ENCODE results near the gene FES.
"Not testable (repeated sequence)": the region's sequence is repeated elsewhere in the genome, so short reads cannot be mapped to it uniquely, and the experiment has no call there.

The FES gene

GRCh38 chr15:90891346-90891949 is 7.1 kb downstream of the FES start:
- no peak for DNase-seq (ENCODE audit: low read depth in 2 of 2)

GRCh38 chr15:90892023-90892422 is 7.7 kb downstream of the FES start:
- DNase-seq (ENCODE audit: low read depth in 2 of 2), result no peak

GRCh38 chr15:90892498-90893174 is 8.3 kb downstream of the FES start:
- DNase-seq (ENCODE audit: low read depth in 2 of 2), result no peak

GRCh38 chr15:90893175-90894090 is 9.1 kb downstream of the FES start:
- no peak for DNase-seq (ENCODE audit: low read depth in 2 of 2)

DNA sequence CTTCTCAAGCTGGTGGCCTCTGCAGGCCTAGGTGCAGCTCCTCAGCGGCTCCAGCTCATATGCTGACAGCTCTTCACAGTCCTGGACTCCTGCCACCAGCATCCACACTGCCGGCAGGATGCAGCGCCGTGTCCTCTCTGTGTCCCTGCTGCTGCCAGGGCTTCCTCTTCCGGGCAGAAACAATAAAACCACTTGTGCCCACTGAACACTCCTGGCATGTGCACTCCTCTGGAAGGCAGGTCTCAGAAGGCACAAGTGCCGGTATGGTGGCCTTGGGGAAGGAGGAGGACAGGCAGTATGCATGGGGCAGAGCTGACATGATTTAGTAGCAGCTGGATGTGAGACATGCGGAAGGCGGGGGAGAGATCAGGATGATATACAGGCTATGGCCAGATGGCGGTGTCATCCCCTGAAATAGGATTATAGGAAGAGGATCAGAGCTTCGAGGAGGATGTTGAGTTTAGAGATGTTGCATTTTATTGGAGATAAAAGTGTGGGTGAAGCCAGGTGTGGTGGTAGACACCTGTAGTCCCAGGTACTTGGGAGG is 11.3 kb downstream of the FES start:
- DNase-seq (ENCODE audit: low read depth in 2 of 2), result no peak

GRCh38 chr15:90897131-90897655 is 12.9 kb downstream of the FES start:
- DNase-seq (ENCODE audit: low read depth in 2 of 2), result not testable (repeated sequence)

DNA sequence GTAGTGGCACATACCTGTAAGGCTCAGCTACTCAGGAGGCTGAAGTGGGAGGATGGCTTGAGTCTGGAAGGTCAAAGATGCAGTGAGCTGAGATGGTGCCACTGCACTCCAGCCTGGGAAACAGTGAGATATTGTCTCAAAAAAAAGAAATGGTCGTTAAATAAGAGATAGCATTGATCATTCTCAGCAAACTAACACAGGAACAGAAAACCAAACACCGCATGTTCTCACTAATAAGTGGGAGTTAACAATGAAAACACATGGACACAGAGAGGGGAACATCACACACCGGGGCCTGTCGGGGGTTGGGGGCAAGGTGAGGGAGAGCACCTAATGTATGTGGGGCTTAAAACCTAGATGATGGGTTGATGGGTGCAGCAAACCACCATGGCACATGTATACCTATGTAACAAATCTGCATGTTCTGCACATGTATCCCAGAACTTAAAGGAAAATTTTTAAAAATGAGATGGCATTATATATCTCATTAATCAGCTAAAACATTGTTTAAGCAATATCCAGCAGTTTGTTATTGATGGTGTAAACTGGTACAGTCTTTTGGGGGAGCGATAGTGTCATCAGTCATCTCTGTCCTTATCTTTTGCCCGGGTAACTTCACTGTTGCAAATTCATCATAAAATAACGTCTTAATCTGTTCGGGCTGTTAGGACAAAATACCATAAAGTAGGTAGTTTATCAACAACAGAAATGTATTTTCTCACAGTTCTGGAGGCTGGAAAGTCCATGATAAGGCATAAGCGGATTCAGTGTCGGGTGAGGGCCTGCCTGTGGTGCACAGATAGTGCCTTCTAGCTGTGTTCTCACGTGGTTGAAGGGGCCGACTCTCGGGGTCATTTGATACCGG is 17.1 kb downstream of the FES start:
- no peak for DNase-seq (ENCODE audit: low read depth in 2 of 2)

DNA sequence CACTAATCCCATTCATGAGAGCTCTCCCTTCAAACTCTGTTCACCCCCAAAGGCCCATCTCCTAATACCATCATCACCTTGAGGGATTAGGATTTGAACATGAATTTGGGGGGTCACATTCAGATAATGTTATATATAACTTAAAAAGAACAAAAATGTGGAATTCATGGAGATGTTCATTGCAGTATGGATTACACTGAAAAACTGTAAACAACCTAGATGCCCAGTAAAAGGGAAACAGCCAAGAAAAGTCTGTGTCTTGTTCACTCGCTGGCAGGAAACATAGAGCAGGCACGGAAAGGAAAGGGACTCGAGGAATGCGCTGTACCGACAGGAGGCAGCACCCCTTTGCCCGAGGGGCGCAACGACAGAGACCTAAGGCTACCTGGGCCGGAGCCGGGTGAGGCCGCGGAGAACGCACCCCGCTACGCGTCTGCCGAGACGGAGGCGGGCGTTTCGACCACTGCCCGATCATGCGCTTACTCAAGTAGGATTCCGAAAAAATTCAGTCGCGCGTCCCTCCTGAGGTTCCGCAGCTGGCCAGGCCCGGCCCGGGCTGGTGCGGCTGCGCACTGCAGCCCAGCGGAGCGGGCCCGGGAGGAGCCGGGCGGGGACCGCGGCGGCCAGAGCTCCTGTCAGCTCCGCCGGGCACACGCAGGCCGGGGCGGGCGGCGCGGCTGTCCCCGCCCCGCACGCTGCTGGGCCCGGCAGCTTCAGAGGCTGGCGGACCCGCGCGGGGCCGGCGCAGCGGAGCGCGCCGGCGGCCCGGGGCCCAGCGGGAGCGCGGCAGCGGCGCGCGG is 17.9 kb downstream of the FES start:
- peak; percentile 48 to 62 for DNase-seq (ENCODE audit: low read depth in 2 of 2)

- peak; percentile 73 to 74 for DNase-seq (ENCODE audit: low read depth in 2 of 2)
Measured at GRCh38 chr15:90902840-90903732, 18.8 kb downstream of the FES start, which contains the start of gene MAN2A2. TSS of gene MAN2A2 (plus strand) at chr15:90903302. CDS start at chr15:90904208, 906 bp downstream.

- DNase-seq (ENCODE audit: low read depth in 2 of 2), result no peak
Measured at GRCh38 chr15:90903733-90904536, 19.6 kb downstream of the FES start.

- no peak for DNase-seq (ENCODE audit: low read depth in 2 of 2)
Measured at GRCh38 chr15:90904746-90905145, 20.4 kb downstream of the FES start.

DNA sequence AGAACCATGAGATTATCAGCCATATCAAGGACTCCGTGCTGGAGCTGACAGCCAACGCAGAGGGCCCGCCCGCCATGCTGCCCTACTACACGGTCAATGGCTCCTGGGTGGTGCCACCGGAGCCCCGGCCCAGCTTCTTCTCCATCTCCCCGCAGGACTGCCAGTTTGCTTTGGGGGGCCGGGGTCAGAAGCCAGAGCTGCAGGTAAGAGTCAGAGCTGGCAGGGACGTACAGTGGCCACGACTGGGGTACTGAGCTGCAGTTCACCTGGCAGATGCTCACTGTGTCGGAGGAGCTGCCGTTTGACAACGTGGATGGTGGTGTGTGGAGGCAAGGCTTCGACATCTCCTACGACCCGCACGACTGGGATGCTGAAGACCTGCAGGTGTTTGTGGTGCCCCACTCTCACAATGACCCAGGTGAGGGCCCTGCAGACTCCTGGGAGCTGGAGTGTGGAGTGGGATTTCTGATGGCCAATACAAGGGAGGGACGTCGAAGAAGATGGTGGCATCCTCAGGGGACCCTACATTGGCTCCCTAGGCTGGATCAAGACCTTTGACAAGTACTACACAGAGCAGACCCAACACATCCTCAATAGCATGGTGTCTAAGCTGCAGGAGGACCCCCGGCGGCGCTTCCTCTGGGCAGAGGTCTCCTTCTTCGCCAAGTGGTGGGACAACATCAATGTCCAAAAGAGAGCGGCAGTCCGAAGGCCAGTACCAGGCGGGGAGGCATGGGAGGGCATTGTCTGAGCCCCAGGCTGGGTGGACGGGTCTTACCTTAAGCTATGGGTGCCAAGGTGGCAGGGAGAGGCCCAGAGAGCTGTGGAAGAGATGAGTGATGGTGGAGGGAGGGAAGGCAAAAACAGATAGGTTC is 21.2 kb downstream of the FES start:
- DNase-seq (ENCODE audit: low read depth in 2 of 2), result no peak

- DNase-seq (ENCODE audit: low read depth in 2 of 2), result no peak
Measured at GRCh38 chr15:90906181-90906849, 22.0 kb downstream of the FES start.

DNA sequence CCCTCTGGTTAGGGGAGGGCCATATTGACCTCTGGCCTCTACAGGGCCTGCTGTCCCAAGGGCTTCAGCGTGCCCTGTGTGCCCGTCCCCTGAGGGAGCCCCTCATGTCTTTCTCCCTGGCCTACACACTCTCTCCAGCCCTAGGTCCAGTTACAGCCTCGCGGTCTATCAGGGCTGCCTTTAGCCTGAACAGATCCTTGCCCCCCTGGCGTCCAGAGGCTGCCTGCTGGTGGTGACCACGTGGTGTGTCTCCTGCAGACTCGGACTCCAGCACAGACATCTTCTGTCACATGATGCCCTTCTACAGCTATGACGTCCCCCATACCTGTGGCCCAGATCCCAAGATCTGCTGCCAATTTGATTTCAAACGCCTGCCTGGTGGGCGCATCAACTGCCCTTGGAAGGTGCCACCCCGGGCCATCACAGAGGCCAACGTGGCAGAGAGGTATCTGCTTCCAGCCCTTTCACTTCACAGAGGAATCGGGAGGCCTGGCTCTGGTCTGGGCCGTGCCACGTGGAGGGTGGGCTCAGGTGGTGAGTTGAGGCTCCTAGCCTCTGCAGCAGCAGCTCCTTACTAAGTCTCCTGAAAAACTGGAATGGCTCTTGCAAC is 22.9 kb downstream of the FES start:
- no peak for DNase-seq (ENCODE audit: low read depth in 2 of 2)

DNA sequence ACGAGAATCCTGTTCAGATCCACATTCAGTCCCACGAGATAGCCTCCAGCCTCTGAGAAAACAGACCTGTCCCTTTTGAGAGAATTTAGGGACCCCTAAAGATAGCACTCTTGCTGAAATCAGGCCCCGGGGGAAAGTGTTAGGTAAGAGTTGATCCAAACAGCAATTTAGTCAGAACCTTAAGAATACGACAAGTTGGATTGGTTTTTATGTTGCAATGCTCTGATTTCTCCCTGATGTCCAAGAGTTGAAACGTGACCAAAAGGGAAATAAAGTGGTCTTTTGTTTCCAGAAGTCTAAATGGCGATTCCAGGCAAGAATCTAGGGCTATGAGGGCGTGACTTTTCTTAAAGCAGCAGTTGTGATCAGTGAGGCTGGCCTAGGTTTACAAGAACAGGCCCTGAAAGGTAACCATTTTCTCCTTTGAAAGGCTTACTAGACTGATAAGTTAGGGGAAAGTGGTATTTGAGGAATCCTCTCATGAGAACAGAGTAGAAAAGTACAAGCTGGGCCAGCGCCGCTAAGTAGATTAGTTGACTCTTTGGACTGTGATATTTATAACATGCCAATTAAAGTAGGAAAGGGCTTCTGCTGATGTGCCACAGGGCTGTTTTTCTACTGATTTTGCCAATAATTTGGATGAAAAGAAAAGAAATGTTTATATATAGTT is 23.7 kb downstream of the FES start:
- DNase-seq (ENCODE audit: low read depth in 2 of 2), result no peak

DNA sequence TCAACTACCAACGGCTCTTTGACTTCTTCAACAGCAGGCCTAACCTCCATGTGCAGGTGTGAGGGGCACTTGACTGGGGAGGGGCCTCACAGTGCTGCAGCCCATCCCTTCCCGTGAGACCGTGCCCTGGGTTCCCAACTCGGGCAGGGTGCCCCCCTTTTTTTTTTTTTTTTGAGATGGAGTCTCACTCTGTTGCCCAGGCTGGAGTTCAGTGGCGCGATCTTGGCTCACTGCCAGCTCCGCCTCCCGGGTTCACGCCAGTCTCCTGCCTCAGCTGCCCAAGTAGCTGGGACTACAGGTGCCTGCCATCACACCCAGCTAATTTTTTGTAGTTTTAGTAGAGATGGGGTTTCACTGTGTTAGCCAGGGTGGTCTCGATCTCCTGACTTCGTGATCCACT is 25.1 kb downstream of the FES start:
- DNase-seq (ENCODE audit: low read depth in 2 of 2), result not testable (repeated sequence)
